Cardiac fibroblast (primary cell): ENCODE results near the gene RAD9A.

Experiments
- DNase-seq, 2 donors: peaks; one replicate each; pipeline versions ENCODE4 v3.0.0 to v3.0.0-alpha.2; 2010; ENCODE audit warnings: low read depth in 2 of 2
- H3K4me3 ChIP-seq, 2 donors: replicated peaks in 1 of 2; 1 replicate in 1 of 2; 2 replicates in 1 of 2; pipeline ENCODE4 v1.5.1; 2011; ENCODE audit warnings: low read depth in 2 of 2, low read length in 2 of 2, mild to moderate bottlenecking in 2 of 2, moderate library complexity in 1 of 2
- TF ChIP-seq, protein P1 (sequence below): IDR thresholded peaks from one replicate; pipeline ENCODE4 v1.5.1; 2011; ENCODE audit warnings: low read depth, mild to moderate bottlenecking, low read length, inconsistent platforms

The RAD9A gene

DNA sequence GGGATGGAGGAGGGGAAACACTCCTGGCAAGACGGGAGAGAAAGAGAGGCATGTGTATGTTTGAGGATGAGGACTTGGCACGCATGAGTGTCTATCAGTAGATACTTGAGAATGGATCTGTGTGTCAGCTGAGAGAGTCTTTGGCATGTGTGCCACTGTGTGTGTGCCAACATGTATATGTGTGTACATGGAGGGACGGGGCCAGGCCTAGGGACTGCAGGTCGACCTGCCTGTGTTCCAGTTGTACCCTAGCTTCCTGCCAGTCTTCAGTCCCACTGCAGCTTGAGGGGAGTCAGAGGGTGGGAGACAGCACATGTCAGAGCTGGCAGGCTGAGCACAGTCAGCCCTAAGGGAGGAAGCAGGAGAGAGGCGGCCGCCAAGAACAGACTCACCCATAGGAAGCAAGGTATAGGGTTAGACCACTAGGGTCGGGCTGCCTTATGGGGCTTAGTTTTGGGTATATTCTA lies 24.0 kb upstream of the RAD9A start:
- TF ChIP-seq, protein P1, sequence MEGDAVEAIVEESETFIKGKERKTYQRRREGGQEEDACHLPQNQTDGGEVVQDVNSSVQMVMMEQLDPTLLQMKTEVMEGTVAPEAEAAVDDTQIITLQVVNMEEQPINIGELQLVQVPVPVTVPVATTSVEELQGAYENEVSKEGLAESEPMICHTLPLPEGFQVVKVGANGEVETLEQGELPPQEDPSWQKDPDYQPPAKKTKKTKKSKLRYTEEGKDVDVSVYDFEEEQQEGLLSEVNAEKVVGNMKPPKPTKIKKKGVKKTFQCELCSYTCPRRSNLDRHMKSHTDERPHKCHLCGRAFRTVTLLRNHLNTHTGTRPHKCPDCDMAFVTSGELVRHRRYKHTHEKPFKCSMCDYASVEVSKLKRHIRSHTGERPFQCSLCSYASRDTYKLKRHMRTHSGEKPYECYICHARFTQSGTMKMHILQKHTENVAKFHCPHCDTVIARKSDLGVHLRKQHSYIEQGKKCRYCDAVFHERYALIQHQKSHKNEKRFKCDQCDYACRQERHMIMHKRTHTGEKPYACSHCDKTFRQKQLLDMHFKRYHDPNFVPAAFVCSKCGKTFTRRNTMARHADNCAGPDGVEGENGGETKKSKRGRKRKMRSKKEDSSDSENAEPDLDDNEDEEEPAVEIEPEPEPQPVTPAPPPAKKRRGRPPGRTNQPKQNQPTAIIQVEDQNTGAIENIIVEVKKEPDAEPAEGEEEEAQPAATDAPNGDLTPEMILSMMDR = no peak
- no peak for DNase-seq
- no peak overlapping the region for H3K4me3 ChIP-seq

DNA sequence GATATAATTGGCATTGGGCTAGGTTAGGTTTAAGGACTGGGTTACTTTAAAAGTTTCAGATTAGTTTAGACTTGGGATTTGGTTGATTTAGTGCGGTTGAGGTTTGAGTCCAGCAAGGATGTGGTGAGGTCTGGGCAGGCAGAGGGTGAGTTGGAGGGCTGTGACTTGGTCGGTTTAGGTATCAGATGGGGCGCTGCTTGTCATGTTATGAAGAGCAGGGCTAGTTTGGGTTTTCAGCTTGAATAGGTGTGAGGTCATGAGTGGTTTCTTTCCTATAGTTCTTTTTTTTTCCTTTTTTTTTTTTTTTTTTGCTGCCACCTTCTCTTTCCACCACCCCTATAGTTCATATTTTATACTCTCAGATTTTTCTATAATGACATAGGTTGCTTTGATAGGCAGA lies 23.2 kb upstream of the RAD9A start:
- no peak overlapping the region for H3K4me3 ChIP-seq
- DNase-seq = no peak
- TF ChIP-seq, protein P1 = no peak

DNA sequence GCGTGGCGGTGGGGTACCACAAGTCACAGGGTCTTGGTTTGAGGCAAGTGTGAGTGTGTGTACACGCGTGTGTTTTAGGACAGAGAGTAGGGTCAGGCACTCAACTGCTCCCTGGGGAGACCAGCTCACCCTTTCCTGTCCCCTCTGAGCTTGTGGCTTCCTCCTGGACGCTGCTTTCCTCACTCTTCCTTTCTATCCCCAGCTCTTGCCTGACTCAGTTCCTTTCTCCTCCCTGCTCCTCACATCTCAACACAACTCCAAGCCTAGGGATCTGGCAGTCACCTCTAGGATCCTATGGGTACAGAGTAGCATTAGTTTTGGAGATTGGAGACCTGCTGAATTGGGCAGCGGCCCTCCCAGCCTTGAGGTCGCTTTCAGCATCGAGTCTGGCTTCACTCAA lies 22.5 kb upstream of the RAD9A start:
- TF ChIP-seq, protein P1 = no peak
- H3K4me3 ChIP-seq = no peak overlapping the region
- no peak for DNase-seq

DNA sequence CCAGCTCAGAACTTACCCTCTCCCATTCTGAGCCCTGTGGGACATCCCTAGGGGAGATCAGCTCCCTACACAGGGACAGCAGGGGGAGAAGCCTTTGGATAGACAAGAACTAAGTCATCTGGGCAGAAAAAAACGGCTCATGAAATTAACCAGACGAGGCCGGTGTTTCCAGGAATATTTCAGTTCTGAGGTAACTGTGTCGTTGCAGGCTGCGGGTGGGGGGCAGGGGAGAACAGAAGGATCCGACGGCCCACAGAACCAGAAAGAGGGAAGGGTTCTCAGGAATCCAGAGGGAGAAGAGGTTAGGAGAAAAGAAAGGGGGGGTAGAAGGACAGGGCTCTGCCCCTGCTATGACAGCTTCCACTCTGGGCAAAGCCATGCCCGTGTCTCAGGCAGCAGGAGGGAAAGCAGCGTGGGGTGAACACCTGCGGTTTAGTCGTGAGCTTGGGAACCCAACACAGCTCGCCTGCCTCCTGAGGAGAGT lies 21.9 kb upstream of the RAD9A start:
- no peak overlapping the region for H3K4me3 ChIP-seq
- DNase-seq = peak in 1 of 2 donors; percentile 50
- TF ChIP-seq, protein P1 = no peak

DNA sequence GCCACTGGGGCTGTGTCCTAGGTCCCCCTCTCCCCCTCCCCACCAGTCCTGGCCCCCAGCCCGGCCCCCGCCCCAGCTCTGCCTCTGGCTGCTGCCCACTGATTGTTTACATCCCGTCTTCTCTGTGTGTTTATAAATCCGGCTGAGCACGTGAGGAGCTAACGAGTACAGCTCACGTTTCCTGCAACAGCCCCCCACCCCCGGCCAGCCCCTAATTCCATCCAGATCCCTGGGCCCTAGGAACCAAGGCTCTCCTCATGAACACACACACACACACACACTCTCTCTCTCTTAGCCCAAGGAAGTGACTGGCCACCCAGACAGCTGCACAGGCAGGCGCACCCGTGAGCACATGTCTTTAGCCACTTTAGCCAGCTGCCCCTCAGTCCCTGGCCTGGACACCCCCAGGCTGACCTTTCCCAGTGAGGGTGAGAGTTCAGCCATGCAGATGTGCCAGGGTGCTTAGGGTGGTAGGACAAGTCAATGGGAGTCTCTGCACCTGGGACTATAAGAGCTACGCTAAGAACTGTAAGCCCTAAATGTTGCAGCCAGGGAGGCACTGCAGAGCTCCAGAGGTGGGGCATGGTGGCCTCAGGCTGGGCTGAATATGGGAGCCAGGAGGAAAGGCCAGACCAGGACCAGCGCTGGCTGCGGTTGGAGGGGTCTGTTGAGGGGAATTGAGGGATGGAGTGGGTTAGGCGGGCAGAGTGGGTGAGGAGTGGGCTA lies 21.3 kb upstream of the RAD9A start:
- TF ChIP-seq, protein P1 = no peak
- H3K4me3 ChIP-seq = peak overlapping the region in 1 of 2 donors; percentile 1
- DNase-seq = peak; percentile 56 to 60

DNA sequence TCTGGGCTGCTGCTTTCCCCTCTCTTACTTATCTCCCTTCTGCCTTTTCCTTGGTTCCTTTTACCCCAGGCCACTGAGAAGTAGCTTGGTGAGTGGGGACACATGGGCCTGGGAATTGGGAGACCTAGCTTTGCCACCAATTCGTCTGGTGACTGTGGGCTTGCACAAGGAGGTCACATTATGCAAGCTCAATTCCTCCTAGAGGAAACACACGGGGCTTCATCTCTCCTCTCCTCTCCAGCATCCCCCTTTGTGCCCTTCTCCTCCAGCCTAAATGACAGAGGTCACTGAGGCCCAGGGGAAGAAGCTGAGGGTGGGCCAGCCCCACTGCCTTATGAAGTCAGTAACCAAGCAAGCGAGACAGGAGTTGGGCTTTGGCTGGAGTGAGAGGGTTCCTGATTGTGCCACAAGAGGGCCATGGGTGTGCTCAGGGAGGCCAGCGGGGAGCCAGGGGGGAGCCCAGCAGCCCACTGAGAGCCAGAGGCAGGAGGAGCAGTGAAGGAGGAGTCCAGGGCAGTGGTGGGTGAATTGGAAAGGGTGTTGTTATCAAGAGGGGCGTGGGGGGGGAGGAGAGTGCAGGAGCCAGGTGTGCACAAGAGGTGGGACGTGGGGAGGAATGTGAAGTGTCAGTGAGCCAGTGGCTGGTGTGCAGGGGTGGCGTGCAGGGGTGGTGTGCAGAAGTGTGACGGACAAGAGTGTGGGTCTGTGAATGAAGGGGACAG lies 20.4 kb upstream of the RAD9A start:
- DNase-seq = peak; percentile 67 to 69
- H3K4me3 ChIP-seq = peak overlapping the region; percentile 58 to 69
- TF ChIP-seq, protein P1 = peak; percentile 69
